HCT116 (cell line): ENCODE data around the gene HLA-DRA. TPM values are rescaled to one million over a fixed set of nuclear protein-coding genes. Genes with fewer than 3 reads are reported as not detected.
A peak's percentile ranks its signal among the peaks of the same experiment; 100 is the strongest.
"Not testable (repeated sequence)": the region's sequence is repeated elsewhere in the genome, so short reads cannot be mapped to it uniquely, and the experiment has no call there.

ENCODE experiments used
- ATAC-seq: fragments of 200-7000 bp; cut with Tn5 transposase; 2 replicates; pipeline ENCODE4 v1.9.1; 2020; ENCODE audit warnings: mild to moderate bottlenecking, moderate library complexity
- BruUV-seq: library from RNA; stranded (reverse); fragments of 400-500 nt; replicated peaks from 2 replicates; lab custom pipeline; 2021; lab: Mats Ljungman, UMichigan
- CTCF ChIA-PET: fragments of 300-600 bp; sonication (Branson Sonifier 250); formaldehyde crosslinking; loops from one replicate; lab custom pipeline; 2021; ENCODE audit warnings: antibody characterized with exemption; lab: Charles Lee
- POLR2A ChIA-PET: fragments of 300-600, 350-600 bp; sonication (Branson Sonifier 250); formaldehyde crosslinking; loops from one replicate; lab custom pipeline; 2021; ENCODE audit warnings: antibody characterized with exemption; lab: Charles Lee
- RAD21 ChIA-PET, 2 experiments: fragments of 300-600 bp; sonication (Branson Sonifier 250); formaldehyde crosslinking; loops; one replicate each; lab custom pipeline; 2023; ENCODE audit warnings: low total read pairs in 2 of 2; ENCODE audit not compliant: uncharacterized antibody in 2 of 2, unreplicated experiment in 2 of 2, low non-redundant PET in 1 of 2; lab: Charles Lee
- DNase-seq: peaks from one replicate; pipeline ENCODE4 v3.0.0-alpha.2; 2010; ENCODE audit warnings: low read depth, low spot score
- H2AFZ ChIP-seq: fragments of 200-600 bp; shearing (Covaris generic), sonication (generic); 2 replicates; pipeline ENCODE4 v1.6.1; 2017; ENCODE audit warnings: low read depth, mixed run types, mixed read lengths, antibody characterized with exemption, low read length; ENCODE audit not compliant: poor library complexity, severe bottlenecking
- H3K27ac ChIP-seq: 2 replicates; pipeline ENCODE4 v1.5.1; 2012; ENCODE audit warnings: low read depth, low read length
- H3K27me3 ChIP-seq: fragments of 200-600 bp; sonication (generic); 2 replicates; pipeline ENCODE4 v1.6.1; 2016; ENCODE audit warnings: mixed run types, low read length, mixed read lengths; ENCODE audit not compliant: insufficient read depth
- H3K36me3 ChIP-seq, 2 experiments: fragments of 200-500 bp in 1 of 2; fragments of 200-600 bp in 1 of 2; sonication (Bioruptor generic) in 1 of 2; sonication (generic) in 1 of 2; 2 replicates each; pipeline versions ENCODE4 v1.5.1 to v1.6.1; 2014 to 2016; ENCODE audit warnings: low read length in 2 of 2, inconsistent platforms in 1 of 2, mixed read lengths in 1 of 2, mixed run types in 1 of 2; ENCODE audit not compliant: insufficient read depth in 2 of 2, control insufficient read depth in 1 of 2
- H3K4me1 ChIP-seq, 2 experiments: fragments of 200-600 bp in 1 of 2; sonication (generic) in 1 of 2; 2 replicates each; pipeline versions ENCODE4 v1.5.1 to v1.6.1; 2012 to 2017; ENCODE audit warnings: low read length in 2 of 2, inconsistent platforms in 1 of 2, mild to moderate bottlenecking in 1 of 2, mixed read lengths in 1 of 2, mixed run types in 1 of 2, moderate library complexity in 1 of 2; ENCODE audit not compliant: insufficient read depth in 2 of 2, control insufficient read depth in 1 of 2
- H3K4me2 ChIP-seq: fragments of 200-600 bp; sonication (generic); 2 replicates; pipeline ENCODE4 v1.6.1; 2017; ENCODE audit warnings: mixed run types, low read length, mixed read lengths
- H3K4me3 ChIP-seq, 2 experiments: fragments of 200-600 bp in 1 of 2; sonication (generic) in 1 of 2; replicated peaks in 1 of 2; 2 replicates each; pipeline ENCODE4 v1.5.1; 2011 to 2016; ENCODE audit warnings: low read length in 2 of 2, control low read depth in 1 of 2, low read depth in 1 of 2, mild to moderate bottlenecking in 1 of 2, mixed read lengths in 1 of 2, mixed run types in 1 of 2
- H3K79me2 ChIP-seq: fragments of 200-600 bp; sonication (generic); 2 replicates; pipeline ENCODE4 v1.6.1; 2017; ENCODE audit warnings: mild to moderate bottlenecking, mixed run types, low read length, moderate library complexity, mixed read lengths; ENCODE audit not compliant: insufficient read depth
- H3K9ac ChIP-seq: fragments of 200-600 bp; sonication (generic); 2 replicates; pipeline ENCODE4 v1.6.1; 2016; ENCODE audit warnings: low read length, mixed read lengths
- H3K9me2 ChIP-seq: fragments of 200-600 bp; sonication (generic), shearing (Covaris generic); 2 replicates; pipeline ENCODE4 v1.6.1; 2017; ENCODE audit warnings: mixed run types, mild to moderate bottlenecking, moderate library complexity; ENCODE audit not compliant: insufficient read depth
- H3K9me3 ChIP-seq, 2 experiments: fragments of 200-500 bp in 1 of 2; fragments of 200-600 bp in 1 of 2; sonication (Bioruptor generic) in 1 of 2; sonication (generic) in 1 of 2; 2 replicates each; pipeline ENCODE4 v1.6.1; 2014 to 2017; ENCODE audit warnings: low read length in 2 of 2, mixed read lengths in 2 of 2, inconsistent platforms in 1 of 2, low read depth in 1 of 2, mild to moderate bottlenecking in 1 of 2, mixed run types in 1 of 2, moderate library complexity in 1 of 2; ENCODE audit not compliant: control insufficient read depth in 1 of 2, insufficient read depth in 1 of 2
- H4K20me1 ChIP-seq: fragments of 200-600 bp; sonication (generic), shearing (Covaris generic); 2 replicates; pipeline ENCODE4 v1.6.1; 2017; ENCODE audit warnings: mixed run types, mild to moderate bottlenecking, moderate library complexity; ENCODE audit not compliant: insufficient read depth
- MAX ChIP-seq: IDR thresholded peaks from 2 replicates; pipeline ENCODE4 v1.6.1; 2012
- REST ChIP-seq: IDR thresholded peaks from 2 replicates; pipeline ENCODE4 v1.6.1; 2012; ENCODE audit warnings: low read depth
- intact Hi-C: fragments of 100-400 bp; cut with micrococcal nuclease; formaldehyde crosslinking; loops from 2 replicates; pipeline ENCODE4 v1.10.0; 2022
- total RNA-seq: library from RNA; stranded (reverse); gene quantifications from one replicate; pipeline ENCODE4 v1.2.1, GENCODE V29; 2021; ENCODE audit not compliant: unreplicated experiment
- TF ChIP-seq, protein P1 (sequence below), 3 experiments: fragments of 200-600 bp in 1 of 3; sonication (generic) in 1 of 3; IDR thresholded peaks in 2 of 3; conservative IDR thresholded peaks in 1 of 3; 2 replicates each; pipeline ENCODE4 v1.5.1; 2012 to 2017; ENCODE audit warnings: low read depth in 2 of 3, low read length in 2 of 3, antibody characterized with exemption in 1 of 3, borderline replicate concordance in 1 of 3, control low read depth in 1 of 3, mild to moderate bottlenecking in 1 of 3, mixed read lengths in 1 of 3, mixed run types in 1 of 3, moderate library complexity in 1 of 3; ENCODE audit not compliant: insufficient read depth in 1 of 3

The HLA-DRA gene
- total RNA-seq, 1 experiment from 2014 or later = 4.7 TPM

- TF ChIP-seq, protein P1, sequence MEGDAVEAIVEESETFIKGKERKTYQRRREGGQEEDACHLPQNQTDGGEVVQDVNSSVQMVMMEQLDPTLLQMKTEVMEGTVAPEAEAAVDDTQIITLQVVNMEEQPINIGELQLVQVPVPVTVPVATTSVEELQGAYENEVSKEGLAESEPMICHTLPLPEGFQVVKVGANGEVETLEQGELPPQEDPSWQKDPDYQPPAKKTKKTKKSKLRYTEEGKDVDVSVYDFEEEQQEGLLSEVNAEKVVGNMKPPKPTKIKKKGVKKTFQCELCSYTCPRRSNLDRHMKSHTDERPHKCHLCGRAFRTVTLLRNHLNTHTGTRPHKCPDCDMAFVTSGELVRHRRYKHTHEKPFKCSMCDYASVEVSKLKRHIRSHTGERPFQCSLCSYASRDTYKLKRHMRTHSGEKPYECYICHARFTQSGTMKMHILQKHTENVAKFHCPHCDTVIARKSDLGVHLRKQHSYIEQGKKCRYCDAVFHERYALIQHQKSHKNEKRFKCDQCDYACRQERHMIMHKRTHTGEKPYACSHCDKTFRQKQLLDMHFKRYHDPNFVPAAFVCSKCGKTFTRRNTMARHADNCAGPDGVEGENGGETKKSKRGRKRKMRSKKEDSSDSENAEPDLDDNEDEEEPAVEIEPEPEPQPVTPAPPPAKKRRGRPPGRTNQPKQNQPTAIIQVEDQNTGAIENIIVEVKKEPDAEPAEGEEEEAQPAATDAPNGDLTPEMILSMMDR (IDR thresholded peaks at IDR 0.05 in 2 of 3, conservative IDR thresholded peaks at IDR 0.05 in 1 of 3; ENCODE audit: borderline replicate concordance in 1 of 3, insufficient read depth in 1 of 3, low read depth in 2 of 3, low read length in 2 of 3) = no peak
These were observed 21.8 kb downstream of the HLA-DRA start (continued) for GRCh38 chr6:32461493-32461892.

DNA sequence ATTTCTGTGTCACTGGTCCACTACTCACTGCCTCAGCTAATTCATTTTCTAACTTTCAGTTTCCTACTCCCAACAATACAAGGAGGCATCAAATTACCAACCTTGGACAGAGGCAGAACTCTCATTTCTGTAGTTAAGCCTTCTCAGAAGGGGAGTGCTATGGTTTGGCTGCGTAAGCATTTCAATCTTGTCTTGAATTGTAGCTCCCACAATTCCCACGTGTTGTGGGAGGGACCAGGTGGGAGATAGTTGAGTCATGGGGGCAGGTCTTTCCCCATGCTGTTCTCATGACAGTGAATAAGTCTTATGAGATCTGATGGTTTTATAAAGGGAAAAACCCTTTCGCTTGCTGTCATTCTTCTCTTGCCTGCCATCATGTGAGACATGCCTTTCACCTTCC lies 22.9 kb downstream of the HLA-DRA start:
- ATAC-seq (no peak), DNase-seq (no peak)
- H4K20me1 ChIP-seq = no peaks in the 10 kb centered on the region
- TF ChIP-seq MAX (no peak), REST (peak; percentile 39)
- TF ChIP-seq, all 23 proteins: peak for 1
- Histone ChIP-seq H3K9ac (no peak overlapping the region), H3K4me1 (no peaks in the 10 kb centered on the region), H3K4me2 (no peak overlapping the region), H3K9me3 (no peaks in the 10 kb centered on the region), H3K4me3 (no peak overlapping the region), H3K79me2 (no peaks in the 10 kb centered on the region), H3K27me3 (no peaks in the 10 kb centered on the region), H3K9me2 (no peaks in the 10 kb centered on the region), H2AFZ (no peak overlapping the region), H3K27ac (no peak overlapping the region), H3K36me3 (no peaks in the 10 kb centered on the region)
- no TSS peak for BruUV-seq
- intact Hi-C loops = no loop called here
- ChIA-PET RAD21 (no interaction called here), CTCF (interaction anchor here (1.3 kb wide), 1 partner anchor 238 kb away, joined by 3 read pairs; no protein-coding TSS in a partner anchor), POLR2A (no interaction called here)

GRCh38 chr6:32467743-32468503 lies 28.2 kb downstream of the HLA-DRA start:
- H3K9ac ChIP-seq, BruUV-seq, H4K20me1 ChIP-seq, POLR2A ChIA-PET, CTCF ChIA-PET, intact Hi-C loops, H3K79me2 ChIP-seq, H3K4me2 ChIP-seq, H3K27ac ChIP-seq, H3K4me3 ChIP-seq, H3K9me2 ChIP-seq, H3K36me3 ChIP-seq, H3K9me3 ChIP-seq, ATAC-seq, H3K4me1 ChIP-seq, DNase-seq, RAD21 ChIA-PET, H3K27me3 ChIP-seq, H2AFZ ChIP-seq: not testable (repeated sequence)
